BLaER1 treated with 17β-estradiol and CSF1 and Interleukin-3, amounts not matched to agents 10 nM and 100 nM (cell line): ENCODE results near the gene UVSSA.
A peak's percentile ranks its signal among the peaks of the same experiment; 100 is the strongest.

Experiments used
- H3K27ac ChIP-seq, 11 experiments: shearing (Covaris generic); formaldehyde crosslinking; 2 replicates each; pipeline ENCODE4 v1.8.1; 2022
- H3K27me3 ChIP-seq, 11 experiments: shearing (Covaris generic); formaldehyde crosslinking; 2 replicates each; pipeline ENCODE4 v1.8.1; 2022
- H3K36me3 ChIP-seq, 11 experiments: shearing (Covaris generic); formaldehyde crosslinking; 2 replicates each; pipeline ENCODE4 v1.8.1; 2022
- H3K4me1 ChIP-seq, 10 experiments: shearing (Covaris generic); formaldehyde crosslinking; 2 replicates each; pipeline ENCODE4 v1.8.1; 2022
- H3K4me2 ChIP-seq, 11 experiments: shearing (Covaris generic); formaldehyde crosslinking; 2 replicates each; pipeline ENCODE4 v1.8.1; 2022
- H3K4me3 ChIP-seq, 10 experiments: shearing (Covaris generic); formaldehyde crosslinking; 2 replicates each; pipeline ENCODE4 v1.8.1; 2022
- H3K9ac ChIP-seq, 11 experiments: shearing (Covaris generic); formaldehyde crosslinking; 2 replicates each; pipeline ENCODE4 v1.8.1; 2022
- H3K9me3 ChIP-seq, 11 experiments: shearing (Covaris generic); formaldehyde crosslinking; replicated peaks in 1 of 11; 2 replicates each; pipeline ENCODE4 v1.8.1; 2022
- H4K20me1 ChIP-seq, 11 experiments: shearing (Covaris generic); formaldehyde crosslinking; 2 replicates each; pipeline ENCODE4 v1.8.1; 2022
- Cebpa-rat ChIP-seq, 11 experiments: shearing (Covaris generic); IDR thresholded peaks; 2 replicates each; pipeline ENCODE4 v1.8.1; 2022

Gene UVSSA

DNA sequence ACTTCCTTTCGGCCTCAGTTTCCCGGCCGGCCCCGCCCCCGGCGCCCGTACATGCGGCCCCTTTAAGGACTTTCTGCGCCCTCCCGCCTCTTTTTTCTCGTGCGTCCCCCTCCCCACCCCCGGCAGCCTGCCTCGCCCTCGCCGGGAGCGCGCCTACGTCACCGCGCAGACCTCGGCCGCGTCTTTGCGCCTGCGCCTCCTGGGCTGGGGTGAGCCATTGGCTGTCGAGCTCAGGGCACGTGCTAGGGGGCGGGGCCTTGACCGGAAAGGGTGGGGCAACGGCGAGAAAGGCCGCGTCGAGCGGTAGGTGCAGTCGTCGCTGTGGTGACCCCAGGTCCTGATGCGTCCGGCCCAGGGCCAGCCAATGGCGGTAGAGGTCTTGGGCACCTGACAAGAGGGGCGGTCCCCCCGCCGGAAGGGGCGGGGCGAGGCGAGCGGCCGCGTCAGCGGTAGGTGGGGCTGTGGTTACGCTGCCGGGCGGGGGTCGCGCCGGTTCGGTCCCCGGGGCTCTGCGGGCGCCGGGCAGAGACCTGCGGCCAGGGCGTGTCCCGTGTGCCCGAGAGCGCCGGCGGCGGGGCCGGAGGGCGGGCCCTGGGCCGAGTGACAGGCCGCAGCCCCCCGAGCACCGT, at the start of gene UVSSA:
Gene UVSSA, plus strand, starts transcription at position 428 of the 629 bp plus-strand sequence. CDS start 884 bp downstream, outside the sequence.
- Histone ChIP-seq H3K27me3 (no peaks in the 10 kb centered on the region), H4K20me1 (peaks cover 0 to 6% (median 0%) of the 10 kb centered on the region in 11 experiments; a peak in 4 of 22 replicates), H3K9ac (peak within 1 kb of the TSS; percentile 87 to 98 (median 95)), H3K36me3 (peaks cover 0 to 10% (median under 1%) of the 10 kb centered on the region in 11 experiments; a peak in 5 of 22 replicates), H3K4me2 (peak within 1 kb of the TSS; percentile 87 to 98 (median 93)), H3K27ac (peak within 1 kb of the TSS; percentile 89 to 99 (median 95)), H3K9me3 (no peaks in the 10 kb centered on the region), H3K4me3 (peak within 1 kb of the TSS; percentile 77 to 97 (median 95)), H3K4me1 (peaks cover 42 to 61% (median 51%) of the 10 kb centered on the region in 10 experiments)
- no peak for TF ChIP-seq Cebpa-rat (IDR thresholded peaks at IDR 0.05)

DNA sequence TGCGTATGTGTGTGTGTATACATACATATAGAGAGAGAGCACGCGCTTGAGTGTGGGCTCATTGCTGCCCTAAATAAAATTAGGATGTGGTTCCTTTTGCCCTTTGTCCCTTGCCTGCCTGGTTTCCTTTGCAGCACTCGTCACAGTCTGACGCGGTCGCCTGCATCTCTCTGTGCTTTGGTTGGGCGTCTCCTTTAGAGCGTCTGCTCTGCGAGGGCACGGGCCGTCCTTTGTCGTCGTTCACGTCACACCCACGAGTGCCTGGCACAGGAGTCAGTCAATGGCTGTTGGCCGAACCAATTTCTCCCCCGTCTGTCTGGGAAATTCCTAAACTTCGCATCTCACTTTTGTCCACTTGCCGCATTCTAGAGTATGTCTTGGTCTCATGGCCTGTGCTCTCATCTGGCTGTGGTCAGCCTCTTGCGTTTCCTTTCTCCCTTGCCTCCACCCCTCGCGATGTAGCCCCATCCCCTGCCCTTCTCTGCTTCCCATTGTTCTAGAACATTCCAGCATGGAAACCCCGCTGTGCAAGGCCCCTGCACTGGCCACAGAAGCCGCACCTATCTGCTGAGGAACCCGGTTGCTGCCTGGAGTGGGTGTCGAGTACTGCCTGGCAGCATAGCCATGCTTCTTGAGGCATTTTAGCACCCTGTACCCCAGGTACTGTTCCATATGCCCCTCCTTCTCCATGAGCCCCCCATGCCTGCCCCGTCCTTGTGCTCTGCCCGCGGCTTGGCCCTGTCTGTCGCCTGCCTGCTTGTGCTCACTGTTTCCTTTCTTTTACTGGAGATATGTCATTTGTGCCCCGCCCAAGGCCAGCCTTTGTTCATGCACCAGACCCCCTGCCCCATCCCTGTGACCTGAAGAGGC, 49.3 kb upstream of the UVSSA start:
- Histone ChIP-seq H3K9me3 (peaks cover 0 to 25% (median 0%) of the 10 kb centered on the region in 11 experiments; a peak in 6 of 22 replicates), H4K20me1 (peaks cover 61 to 93% (median 83%) of the 10 kb centered on the region in 11 experiments), H3K4me1 (peaks cover 26 to 85% (median 52%) of the 10 kb centered on the region in 10 experiments), H3K27ac (peak overlapping the region in 2 of 11 experiments; percentile 86 to 89; a peak in 3 of 22 replicates), H3K4me2 (peak overlapping the region in 1 of 11 experiments; percentile 14; a peak in 2 of 22 replicates), H3K36me3 (peaks cover 50 to 81% (median 75%) of the 10 kb centered on the region in 11 experiments), H3K27me3 (no peaks in the 10 kb centered on the region), H3K4me3 (no peak overlapping the region), H3K9ac (peak overlapping the region in 2 of 11 experiments; percentile 4 to 18; a peak in 3 of 22 replicates)
- no peak for TF ChIP-seq Cebpa-rat (IDR thresholded peaks at IDR 0.05)

DNA sequence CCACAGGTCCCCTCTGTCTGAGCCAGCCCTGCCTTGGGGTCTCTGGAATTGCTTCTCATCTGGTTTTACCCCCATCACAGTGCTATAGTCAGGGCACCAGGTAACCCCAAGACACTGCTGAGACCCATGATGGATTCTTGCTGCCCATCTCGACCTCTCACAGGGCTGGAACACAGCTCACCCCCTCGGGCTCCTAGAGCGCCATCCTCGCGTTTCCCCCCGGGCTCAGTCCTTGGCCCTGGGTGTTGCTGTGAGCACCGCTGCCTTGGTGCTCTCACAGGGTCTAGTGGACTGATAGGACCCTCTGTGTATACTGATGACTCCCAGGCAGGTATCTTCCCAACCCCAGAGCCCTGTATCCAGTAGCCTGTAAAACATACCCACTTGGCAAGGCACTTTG, 48.5 kb upstream of the UVSSA start:
- no peak for TF ChIP-seq Cebpa-rat (IDR thresholded peaks at IDR 0.05)
- Histone ChIP-seq H3K36me3 (peaks cover 47 to 80% (median 77%) of the 10 kb centered on the region in 11 experiments), H4K20me1 (peaks cover 54 to 93% (median 76%) of the 10 kb centered on the region in 11 experiments), H3K4me2 (peak overlapping the region in 3 of 11 experiments; percentile 70 to 88 (median 80); a peak in 5 of 22 replicates), H3K27ac (peak overlapping the region in 2 of 11 experiments; percentile 86 to 89; a peak in 3 of 22 replicates), H3K4me3 (no peak overlapping the region), H3K27me3 (no peaks in the 10 kb centered on the region), H3K9ac (peak overlapping the region in 3 of 11 experiments; percentile 2 to 57 (median 4); a peak in 1 of 22 replicates), H3K4me1 (peaks cover 18 to 85% (median 45%) of the 10 kb centered on the region in 10 experiments), H3K9me3 (peaks cover 0 to 27% (median 0%) of the 10 kb centered on the region in 11 experiments; a peak in 6 of 22 replicates)

- H4K20me1 ChIP-seq, result peaks cover 44 to 89% (median 68%) of the 10 kb centered on the region in 11 experiments
- TF ChIP-seq Cebpa-rat (IDR thresholded peaks at IDR 0.05), result no peak
- peaks cover 14 to 82% (median 41%) of the 10 kb centered on the region in 10 experiments for H3K4me1 ChIP-seq
- no peak overlapping the region for H3K4me3 ChIP-seq
- peak overlapping the region in 6 of 11 experiments; percentile 0 to 57 (median 28); a peak in 5 of 22 replicates for H3K9ac ChIP-seq
- peaks cover 0 to 27% (median 0%) of the 10 kb centered on the region in 11 experiments; a peak in 6 of 22 replicates for H3K9me3 ChIP-seq
- peaks cover 43 to 76% (median 69%) of the 10 kb centered on the region in 11 experiments for H3K36me3 ChIP-seq
- peak overlapping the region in 4 of 11 experiments; percentile 70 to 88 (median 76); a peak in 6 of 22 replicates for H3K4me2 ChIP-seq
- H3K27me3 ChIP-seq, result no peaks in the 10 kb centered on the region
- peak overlapping the region in 8 of 11 experiments; percentile 18 to 89 (median 76); a peak in 13 of 22 replicates for H3K27ac ChIP-seq
These were observed 47.6 kb upstream of the UVSSA start for GRCh38 chr4:1299301-1299860.

- Histone ChIP-seq H3K9me3 (peaks cover 0 to 27% (median 0%) of the 10 kb centered on the region in 11 experiments; a peak in 6 of 22 replicates), H4K20me1 (peaks cover 41 to 88% (median 70%) of the 10 kb centered on the region in 11 experiments; a peak in 21 of 22 replicates), H3K27ac (peak overlapping the region; percentile 45 to 89 (median 74)), H3K27me3 (no peaks in the 10 kb centered on the region), H3K4me2 (peak overlapping the region in 9 of 11 experiments; percentile 23 to 88 (median 70); a peak in 16 of 22 replicates), H3K9ac (peak overlapping the region; percentile 1 to 79 (median 53); a peak in 18 of 22 replicates), H3K36me3 (peaks cover 50 to 78% (median 76%) of the 10 kb centered on the region in 11 experiments), H3K4me3 (peak overlapping the region in 1 of 10 experiments; percentile 31; a peak in 3 of 20 replicates), H3K4me1 (peaks cover 19 to 87% (median 47%) of the 10 kb centered on the region in 10 experiments)
- peak in 10 of 11 experiments; percentile 27 to 75 (median 41); a peak in 10 of 22 replicates for TF ChIP-seq Cebpa-rat (IDR thresholded peaks at IDR 0.05)
These were observed 46.2 kb upstream of the UVSSA start for GRCh38 chr4:1300466-1301455.

- Histone ChIP-seq H3K4me1 (peaks cover 30 to 96% (median 56%) of the 10 kb centered on the region in 10 experiments), H3K9me3 (peaks cover 0 to 27% (median 0%) of the 10 kb centered on the region in 11 experiments; a peak in 6 of 22 replicates), H3K4me2 (peak overlapping the region in 2 of 11 experiments; percentile 60 to 80; a peak in 3 of 22 replicates), H3K9ac (0 out of 22 replicates have a peak overlapping the region, but pooled peaks of 1 of the 11 experiments have one; percentile 49), H3K36me3 (peaks cover 43 to 82% (median 71%) of the 10 kb centered on the region in 11 experiments), H3K27ac (peak overlapping the region in 7 of 11 experiments; percentile 38 to 89 (median 74); a peak in 9 of 22 replicates), H3K4me3 (no peak overlapping the region), H4K20me1 (peaks cover 39 to 92% (median 74%) of the 10 kb centered on the region in 11 experiments; a peak in 21 of 22 replicates), H3K27me3 (no peaks in the 10 kb centered on the region)
- no peak for TF ChIP-seq Cebpa-rat (IDR thresholded peaks at IDR 0.05)
These were observed 44.8 kb upstream of the UVSSA start for GRCh38 chr4:1302159-1302558.

GRCh38 chr4:1305261-1305711, 41.7 kb upstream of the UVSSA start:
- H3K4me2 ChIP-seq, result peak overlapping the region; percentile 45 to 77 (median 64)
- H3K4me3 ChIP-seq, result no peak overlapping the region
- peak overlapping the region in 6 of 11 experiments; percentile 2 to 29 (median 24); a peak in 7 of 22 replicates for H3K27ac ChIP-seq
- peaks cover 17 to 56% (median 42%) of the 10 kb centered on the region in 11 experiments; a peak in 21 of 22 replicates for H3K36me3 ChIP-seq
- H3K4me1 ChIP-seq, result peaks cover 62 to 97% (median 80%) of the 10 kb centered on the region in 10 experiments
- H3K27me3 ChIP-seq, result no peaks in the 10 kb centered on the region
- H3K9ac ChIP-seq, result peak overlapping the region in 7 of 11 experiments; percentile 6 to 48 (median 24); a peak in 7 of 22 replicates
- TF ChIP-seq Cebpa-rat (IDR thresholded peaks at IDR 0.05), result no peak
- H4K20me1 ChIP-seq, result peaks cover 40 to 92% (median 71%) of the 10 kb centered on the region in 11 experiments
- H3K9me3 ChIP-seq, result peaks cover 0 to 26% (median 0%) of the 10 kb centered on the region in 11 experiments; a peak in 6 of 22 replicates
